PC-9 (cell line): ENCODE measurements around the gene FAM162A.

Experiments
- EZH2 ChIP-seq: fragments of 200-600 bp; sonication (generic); IDR thresholded peaks from 2 replicates; pipeline ENCODE4 v1.8.0; 2017; ENCODE audit warnings: antibody characterized with exemption, low read depth
- TF ChIP-seq, protein P1 (sequence below): fragments of 200-600 bp; sonication (generic); conservative IDR thresholded peaks from 2 replicates; pipeline ENCODE4 v1.6.1; 2017; ENCODE audit warnings: mixed run types, antibody characterized with exemption, mild to moderate bottlenecking, moderate library complexity

DNA sequence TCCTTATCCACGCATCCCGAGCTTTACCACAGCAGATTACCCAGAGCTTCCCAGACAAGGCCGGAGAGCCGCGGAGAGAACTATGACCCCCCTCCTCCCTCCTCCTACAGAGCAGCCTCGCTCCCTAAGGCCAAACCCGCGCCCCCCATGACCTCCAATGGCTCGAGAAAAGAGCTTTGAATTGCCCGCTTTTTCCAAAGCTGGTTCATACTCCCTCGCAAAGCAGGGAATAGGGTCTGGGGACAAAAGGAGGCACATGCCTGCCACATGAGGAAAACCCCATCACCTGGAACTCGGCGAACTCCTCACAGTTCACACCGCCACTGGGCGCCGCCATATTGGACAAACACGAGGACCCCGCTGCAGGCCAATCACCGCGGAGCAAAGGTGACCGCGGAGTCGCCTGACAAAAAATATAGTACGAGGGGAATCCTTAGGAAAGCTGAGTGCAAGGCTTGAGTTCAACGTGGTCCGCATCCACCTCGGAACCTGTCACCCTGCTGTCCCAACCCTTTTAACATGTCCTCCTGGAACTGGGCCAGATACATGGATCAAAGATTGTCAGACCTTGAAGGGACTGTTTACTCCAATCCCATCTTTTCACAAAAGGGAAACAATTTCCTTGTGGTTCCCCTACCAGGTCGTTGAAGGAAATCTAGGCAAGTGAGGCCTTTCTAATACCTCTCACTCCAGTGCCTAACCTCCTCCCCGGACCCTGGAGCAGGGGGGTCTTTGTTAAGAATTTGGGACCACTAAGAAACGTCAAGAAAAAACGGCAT lies 905 bp upstream of the FAM162A start, which contains the start of gene MIX23:
- TF ChIP-seq, protein P1, sequence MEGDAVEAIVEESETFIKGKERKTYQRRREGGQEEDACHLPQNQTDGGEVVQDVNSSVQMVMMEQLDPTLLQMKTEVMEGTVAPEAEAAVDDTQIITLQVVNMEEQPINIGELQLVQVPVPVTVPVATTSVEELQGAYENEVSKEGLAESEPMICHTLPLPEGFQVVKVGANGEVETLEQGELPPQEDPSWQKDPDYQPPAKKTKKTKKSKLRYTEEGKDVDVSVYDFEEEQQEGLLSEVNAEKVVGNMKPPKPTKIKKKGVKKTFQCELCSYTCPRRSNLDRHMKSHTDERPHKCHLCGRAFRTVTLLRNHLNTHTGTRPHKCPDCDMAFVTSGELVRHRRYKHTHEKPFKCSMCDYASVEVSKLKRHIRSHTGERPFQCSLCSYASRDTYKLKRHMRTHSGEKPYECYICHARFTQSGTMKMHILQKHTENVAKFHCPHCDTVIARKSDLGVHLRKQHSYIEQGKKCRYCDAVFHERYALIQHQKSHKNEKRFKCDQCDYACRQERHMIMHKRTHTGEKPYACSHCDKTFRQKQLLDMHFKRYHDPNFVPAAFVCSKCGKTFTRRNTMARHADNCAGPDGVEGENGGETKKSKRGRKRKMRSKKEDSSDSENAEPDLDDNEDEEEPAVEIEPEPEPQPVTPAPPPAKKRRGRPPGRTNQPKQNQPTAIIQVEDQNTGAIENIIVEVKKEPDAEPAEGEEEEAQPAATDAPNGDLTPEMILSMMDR: no peak
- TF ChIP-seq EZH2: no peak
